K562 (cell line): ENCODE data around the gene EQTN. TPM values are rescaled to one million over a fixed set of nuclear protein-coding genes. Genes with fewer than 3 reads are reported as not detected.

Experiments used
- ATAC-seq: fragments of 200-7000 bp; cut with Tn5 transposase; 3 replicates; pipeline ENCODE4 v1.9.1; 2020; ENCODE audit warnings: moderate library complexity
- BruUV-seq: library from RNA; stranded (reverse); fragments of 400-500 nt; replicated peaks from 2 replicates; lab custom pipeline; 2021; lab: Mats Ljungman, UMichigan
- CTCF ChIA-PET: fragments of 300-600 bp; formaldehyde crosslinking; extraction: SDS; loops from one replicate; lab custom pipeline; 2021; ENCODE audit warnings: low intra/inter-chr PET ratio; lab: Yijun Ruan, JAX
- POLR2A ChIA-PET: fragments of 300-600, 350-650 bp; sonication (Branson Sonifier 250); formaldehyde crosslinking; extraction: SDS; loops from one replicate; lab custom pipeline; 2021; ENCODE audit warnings: antibody characterized with exemption, inconsistent platforms; lab: Yijun Ruan, JAX
- DNase-seq, 4 experiments: peaks; one replicate each; pipeline versions ENCODE4 v3.0.0 to v3.0.0-alpha.2; 2011 to 2018; ENCODE audit warnings: low spot score in 3 of 4, mixed read lengths in 3 of 4; ENCODE audit errors: extremely low read depth in 1 of 4
- FAIRE-seq: peaks from 2 replicates; lab custom pipeline; 2011; peaks lifted over from hg19 to GRCh38; lab: Jason Lieb, UNC
- H2AFZ ChIP-seq: 2 replicates; pipeline ENCODE4 v1.6.0; 2011; ENCODE audit warnings: low read depth, low read length, control low read depth, inconsistent platforms
- H3K27ac ChIP-seq: fragments of 200-600 bp; 3 replicates; pipeline ENCODE4 v1.8.0; 2011; ENCODE audit warnings: low read depth, mild to moderate bottlenecking, control low read depth, inconsistent platforms, low read length, moderate library complexity, mixed read lengths; ENCODE audit errors: extremely low read depth
- H3K27me3 ChIP-seq, 2 experiments: fragments of 300-600 bp in 1 of 2; 2 replicates in 1 of 2; 3 replicates in 1 of 2; pipeline versions ENCODE4 v1.6.0 to v1.8.0; 2011; ENCODE audit warnings: inconsistent platforms in 2 of 2, low read length in 2 of 2, mild to moderate bottlenecking in 1 of 2, mixed read lengths in 1 of 2, moderate library complexity in 1 of 2; ENCODE audit not compliant: control insufficient read depth in 2 of 2, insufficient read depth in 2 of 2
- H3K36me3 ChIP-seq: fragments of 300-600 bp; 3 replicates; pipeline ENCODE4 v1.8.0; 2011; ENCODE audit warnings: mild to moderate bottlenecking, low read length, inconsistent platforms; ENCODE audit not compliant: control insufficient read depth, insufficient read depth
- H3K4me1 ChIP-seq, 2 experiments: fragments of 200-600 bp in 1 of 2; replicated peaks in 1 of 2; 2 replicates in 1 of 2; 3 replicates in 1 of 2; pipeline versions ENCODE4 v1.5.1 to v1.8.0; 2011; ENCODE audit warnings: inconsistent platforms in 2 of 2, low read length in 2 of 2, mild to moderate bottlenecking in 1 of 2, mixed read lengths in 1 of 2, moderate library complexity in 1 of 2; ENCODE audit not compliant: control insufficient read depth in 2 of 2, insufficient read depth in 2 of 2
- H3K4me2 ChIP-seq: 2 replicates; pipeline ENCODE4 v1.6.1; 2011; ENCODE audit warnings: low read length, control low read depth, inconsistent platforms, mixed read lengths; ENCODE audit not compliant: insufficient read depth
- H3K4me3 ChIP-seq: fragments of 200-600 bp; sonication (generic), shearing (Covaris generic); 2 replicates; pipeline ENCODE4 v1.5.1; 2016; ENCODE audit warnings: control low read depth, inconsistent platforms
- H3K79me2 ChIP-seq: fragments of 200-600 bp; 3 replicates; pipeline ENCODE4 v1.8.0; 2011; ENCODE audit warnings: low read length, inconsistent platforms; ENCODE audit not compliant: control insufficient read depth, insufficient read depth
- H3K9ac ChIP-seq, 2 experiments: 2 replicates each; pipeline versions ENCODE4 v1.6.0 to v1.6.1; 2011; ENCODE audit warnings: low read depth in 2 of 2, low read length in 2 of 2, control low read depth in 1 of 2, inconsistent platforms in 1 of 2, mild to moderate bottlenecking in 1 of 2, mixed read lengths in 1 of 2; ENCODE audit not compliant: insufficient read depth in 1 of 2
- H3K9me1 ChIP-seq: one replicate; pipeline ENCODE4 v1.6.0; 2011; ENCODE audit warnings: inconsistent platforms, mild to moderate bottlenecking, low read length, moderate library complexity; ENCODE audit not compliant: control insufficient read depth, insufficient read depth
- H3K9me3 ChIP-seq: replicated peaks from 2 replicates; pipeline ENCODE4 v1.5.1; 2011; ENCODE audit warnings: low read depth, low read length, inconsistent platforms; ENCODE audit not compliant: control insufficient read depth, insufficient read depth
- H4K20me1 ChIP-seq: replicated peaks from 2 replicates; pipeline ENCODE4 v1.6.1; 2011; ENCODE audit warnings: low read length, inconsistent platforms, mixed read lengths; ENCODE audit not compliant: control insufficient read depth, insufficient read depth
- DPF2 ChIP-seq: fragments of 450-650 bp; IDR thresholded peaks from 2 replicates; pipeline ENCODE4 v1.6.1; 2016
- HMG20B ChIP-seq: fragments of 250-450 bp; sonication (Bioruptor Pico); IDR thresholded peaks from 2 replicates; pipeline ENCODE4 v1.5.0; 2021; ENCODE audit warnings: mild to moderate bottlenecking
- NFE2 ChIP-seq: IDR thresholded peaks from 2 replicates; pipeline ENCODE4 v1.6.1; 2014; ENCODE audit warnings: antibody characterized with exemption, low read depth
- PHF21A ChIP-seq: fragments of 450-650 bp; IDR thresholded peaks from 2 replicates; pipeline ENCODE4 v1.6.1; 2017; ENCODE audit warnings: low read depth, borderline replicate concordance
- POLR2B ChIP-seq: fragments of 450-650 bp; IDR thresholded peaks from 2 replicates; pipeline ENCODE4 v1.6.1; 2018; ENCODE audit warnings: low read depth; ENCODE audit not compliant: partially characterized antibody
- TCF7L2 ChIP-seq: fragments of 150-350 bp; IDR thresholded peaks from 2 replicates; pipeline ENCODE4 v1.6.1; 2016; ENCODE audit warnings: low read depth, mild to moderate bottlenecking, low read length, moderate library complexity
- ZBED1 ChIP-seq: IDR thresholded peaks from 2 replicates; pipeline ENCODE4 v1.6.1; 2014
- ZNF263 ChIP-seq: sonication (generic); formaldehyde crosslinking; IDR thresholded peaks from 2 replicates; pipeline ENCODE4 v1.8.0; 2022; ENCODE audit warnings: mild to moderate bottlenecking, missing genetic modification reagents, borderline replicate concordance
- ZNF79 ChIP-seq: fragments of 250-450 bp; sonication (Bioruptor Pico); IDR thresholded peaks from 2 replicates; pipeline ENCODE4 v1.4.0; 2020; ENCODE audit warnings: low read depth, mild to moderate bottlenecking, moderate library complexity
- ZZZ3 ChIP-seq: fragments of 450-650 bp; IDR thresholded peaks from 2 replicates; pipeline ENCODE4 v1.6.1; 2016; ENCODE audit warnings: antibody characterized with exemption, mild to moderate bottlenecking, moderate library complexity
- WGBS: fragments of 100-300 bp; shearing (Covaris generic); methylation state at CpG from one replicate; pipeline ENCODE4 v1.1.6; 2016; ENCODE audit warnings: low coverage, mixed read lengths; ENCODE audit not compliant: insufficient coverage; ENCODE audit errors: missing lambda C conversion rate; 5-methylcytosine and 5-hydroxymethylcytosine counted together
- in situ Hi-C: fragments of 300-500 bp; cut with MboI; formaldehyde crosslinking; loops from 4 replicates; pipeline ENCODE4 v1.15.0; 2018; ENCODE audit warnings: inconsistent platforms, mixed read lengths
- intact Hi-C: fragments of 100-400 bp; cut with micrococcal nuclease; formaldehyde crosslinking; loops from 2 replicates; pipeline ENCODE4 v1.14.2; 2022
- polyA plus RNA-seq, 8 experiments: library from polyadenylated mRNA; depleted of rRNA in 4 of 8; stranded (reverse) in 5 of 8; unstranded in 3 of 8; fragments of >200 nt; fragmentation: Nextera tagmentation in 2 of 8; fragmentation: Illumina TruSeq in 1 of 8; extraction: Ambion mirVana in 2 of 8; extraction: Trizol in 1 of 8; gene quantifications; 2 replicates each; pipeline versions ENCODE4 v1.2.1 to v1.2.3, GENCODE V29; 2011 to 2014; ENCODE audit warnings: inconsistent platforms in 1 of 8, missing spikeins in 1 of 8
- total RNA-seq, 7 experiments: library from RNA; depleted of rRNA in 6 of 7; stranded (reverse); fragments of >200 nt in 6 of 7; fragmentation: Illumina TruSeq in 2 of 7; extraction: Trizol in 2 of 7; gene quantifications; 2 replicates each; pipeline versions ENCODE4 v1.2.1 to v1.2.3, GENCODE V29; 2011 to 2021; ENCODE audit warnings: low replicate concordance in 1 of 7
- TF ChIP-seq, protein P1 (sequence below), 2 experiments: fragments of 450-650 bp in 1 of 2; IDR thresholded peaks; 2 replicates each; pipeline ENCODE4 v1.6.1; 2011 to 2017; ENCODE audit warnings: low read depth in 2 of 2, antibody characterized with exemption in 1 of 2, borderline replicate concordance in 1 of 2, low read length in 1 of 2, mild to moderate bottlenecking in 1 of 2, mixed read lengths in 1 of 2; ENCODE audit not compliant: control insufficient read depth in 1 of 2
- TF ChIP-seq, protein P2 (sequence below): fragments of 250-450 bp; sonication (Bioruptor Pico); IDR thresholded peaks from 2 replicates; pipeline ENCODE4 v1.8.0; 2021; ENCODE audit warnings: borderline replicate concordance, mild to moderate bottlenecking, moderate library complexity; ENCODE audit not compliant: poor library complexity, severe bottlenecking

EQTN gene
- total and polyA plus RNA-seq, 9 of the 15 experiments (the other 6 are each of a cell fraction or from before 2014, with no cell fraction given): 0.15 to 0.33 (median 0.18) TPM; not detected in 4

DNA sequence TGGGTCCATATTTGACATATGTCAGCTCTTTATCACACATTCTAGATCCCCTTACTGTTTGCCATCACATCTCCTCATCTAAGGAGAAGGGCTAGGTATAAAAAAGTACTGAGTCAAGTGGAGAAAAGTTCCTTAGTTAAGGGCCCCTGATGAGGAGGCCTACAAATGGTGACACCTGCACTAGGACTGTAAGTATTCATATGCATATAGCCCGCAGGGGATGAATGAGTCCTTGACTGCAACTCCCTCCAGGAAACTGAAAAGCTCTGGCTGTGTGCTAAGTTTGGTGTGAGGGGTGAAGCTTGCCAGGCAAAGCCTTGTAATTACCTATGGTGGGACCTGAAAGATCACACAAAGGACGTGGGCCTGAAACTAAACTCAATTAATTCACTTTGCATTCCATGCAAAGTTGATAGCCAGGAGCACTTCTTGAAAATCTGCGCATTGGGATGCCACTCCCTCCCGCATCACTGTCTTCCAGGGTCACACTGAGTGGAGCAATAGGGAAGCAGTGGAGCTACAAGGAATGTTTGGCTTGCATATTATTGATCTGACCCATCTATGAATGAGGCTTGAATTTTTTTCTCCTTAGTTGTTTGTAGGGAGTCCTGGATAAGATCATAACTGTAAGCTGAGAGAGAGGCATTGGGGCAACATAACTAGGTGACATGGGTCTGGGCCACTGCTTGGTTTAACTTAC, 11.9 kb upstream of the EQTN start (continued):
- TF ChIP-seq, protein P1, sequence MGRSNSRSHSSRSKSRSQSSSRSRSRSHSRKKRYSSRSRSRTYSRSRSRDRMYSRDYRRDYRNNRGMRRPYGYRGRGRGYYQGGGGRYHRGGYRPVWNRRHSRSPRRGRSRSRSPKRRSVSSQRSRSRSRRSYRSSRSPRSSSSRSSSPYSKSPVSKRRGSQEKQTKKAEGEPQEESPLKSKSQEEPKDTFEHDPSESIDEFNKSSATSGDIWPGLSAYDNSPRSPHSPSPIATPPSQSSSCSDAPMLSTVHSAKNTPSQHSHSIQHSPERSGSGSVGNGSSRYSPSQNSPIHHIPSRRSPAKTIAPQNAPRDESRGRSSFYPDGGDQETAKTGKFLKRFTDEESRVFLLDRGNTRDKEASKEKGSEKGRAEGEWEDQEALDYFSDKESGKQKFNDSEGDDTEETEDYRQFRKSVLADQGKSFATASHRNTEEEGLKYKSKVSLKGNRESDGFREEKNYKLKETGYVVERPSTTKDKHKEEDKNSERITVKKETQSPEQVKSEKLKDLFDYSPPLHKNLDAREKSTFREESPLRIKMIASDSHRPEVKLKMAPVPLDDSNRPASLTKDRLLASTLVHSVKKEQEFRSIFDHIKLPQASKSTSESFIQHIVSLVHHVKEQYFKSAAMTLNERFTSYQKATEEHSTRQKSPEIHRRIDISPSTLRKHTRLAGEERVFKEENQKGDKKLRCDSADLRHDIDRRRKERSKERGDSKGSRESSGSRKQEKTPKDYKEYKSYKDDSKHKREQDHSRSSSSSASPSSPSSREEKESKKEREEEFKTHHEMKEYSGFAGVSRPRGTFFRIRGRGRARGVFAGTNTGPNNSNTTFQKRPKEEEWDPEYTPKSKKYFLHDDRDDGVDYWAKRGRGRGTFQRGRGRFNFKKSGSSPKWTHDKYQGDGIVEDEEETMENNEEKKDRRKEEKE (IDR thresholded peaks at IDR 0.05; ENCODE audit: borderline replicate concordance in 1 of 2, control insufficient read depth in 1 of 2, low read depth in 2 of 2, low read length in 1 of 2): no peak
- TF ChIP-seq DPF2 (no peak), HMG20B (CRISPR knock-in tag) (no peak), POLR2B (no peak)

DNA sequence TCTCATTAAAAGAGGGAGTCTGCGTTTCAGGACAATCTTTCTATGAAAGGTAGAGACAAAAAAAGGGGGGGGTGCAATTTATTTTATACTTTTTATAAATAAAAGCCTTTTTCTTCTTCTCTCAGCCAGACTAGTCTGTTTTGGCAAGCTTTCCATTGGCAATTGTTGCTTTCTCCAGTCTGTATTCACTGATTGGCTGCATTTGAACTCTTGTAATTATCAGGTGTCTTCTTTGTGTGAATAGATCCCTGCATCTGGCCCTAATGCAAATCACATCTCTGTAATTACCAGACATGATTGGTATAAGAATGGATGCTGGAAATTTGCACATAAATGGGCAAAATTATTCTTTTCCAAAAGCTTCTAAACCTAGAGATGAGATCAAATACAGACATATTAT, 7.6 kb upstream of the EQTN start:
- H3K4me1 ChIP-seq: no peaks in the 10 kb centered on the region; a peak in 2 of 5 replicates
- H3K4me2 ChIP-seq: no peak overlapping the region
- H3K9ac ChIP-seq: no peak overlapping the region
- no peak for ATAC-seq
- in situ Hi-C loops: no loop called here
- H2AFZ ChIP-seq: no peak overlapping the region
- no peaks in the 10 kb centered on the region for H3K9me1 ChIP-seq
- intact Hi-C loops: no loop called here
- POLR2A ChIA-PET: no interaction called here
- H3K4me3 ChIP-seq: no peak overlapping the region
- H3K27ac ChIP-seq: no peak overlapping the region
- no TSS peak for BruUV-seq
- H4K20me1 ChIP-seq: no peaks in the 10 kb centered on the region
- WGBS: 86% methylated on average over 1 of the region's 1 CpG
- H3K79me2 ChIP-seq: no peaks in the 10 kb centered on the region
- H3K9me3 ChIP-seq: no peaks in the 10 kb centered on the region
- CTCF ChIA-PET: no interaction called here
- no peaks in the 10 kb centered on the region for H3K36me3 ChIP-seq
- no peaks in the 10 kb centered on the region for H3K27me3 ChIP-seq
- DNase-seq: no peak
- no peak for FAIRE-seq
- TF ChIP-seq ZNF263 (CRISPR knock-in tag): no peak
- no peak for TF ChIP-seq TCF7L2
- TF ChIP-seq ZNF79 (CRISPR knock-in tag): no peak
- TF ChIP-seq PHF21A: no peak
- TF ChIP-seq NFE2: no peak
- TF ChIP-seq, protein P2, sequence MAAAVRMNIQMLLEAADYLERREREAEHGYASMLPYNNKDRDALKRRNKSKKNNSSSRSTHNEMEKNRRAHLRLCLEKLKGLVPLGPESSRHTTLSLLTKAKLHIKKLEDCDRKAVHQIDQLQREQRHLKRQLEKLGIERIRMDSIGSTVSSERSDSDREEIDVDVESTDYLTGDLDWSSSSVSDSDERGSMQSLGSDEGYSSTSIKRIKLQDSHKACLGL (CRISPR knock-in tag): no peak
- no peak for TF ChIP-seq ZZZ3
- no peak for TF ChIP-seq ZBED1
